SK-N-SH (cell line): ENCODE measurements around the gene TRIM66. TPM values are rescaled to one million over a fixed set of nuclear protein-coding genes. Genes with fewer than 3 reads are reported as not detected.

Source experiments
- CTCF ChIA-PET: fragments of 300-600, 350-600 bp; formaldehyde crosslinking; extraction: SDS; loops from one replicate; lab custom pipeline; 2021; lab: Yijun Ruan, JAX
- POLR2A ChIA-PET: fragments of 350-600 bp; sonication (Branson Sonifier 250); formaldehyde crosslinking; extraction: SDS; loops from one replicate; lab custom pipeline; 2020; ENCODE audit warnings: antibody characterized with exemption, inconsistent platforms; lab: Yijun Ruan, JAX
- DNase-seq: peaks from one replicate; pipeline ENCODE4 v3.0.0; 2012
- H2AFZ ChIP-seq: fragments of 200-600 bp; sonication (generic); 2 replicates; pipeline ENCODE4 v1.8.1; 2016; ENCODE audit warnings: antibody characterized with exemption, mild to moderate bottlenecking, low read depth
- H3F3A ChIP-seq: fragments of 200-600 bp; sonication (generic); replicated peaks from 2 replicates; pipeline ENCODE3; 2016; ENCODE audit warnings: antibody characterized with exemption, mild to moderate bottlenecking; ENCODE audit not compliant: insufficient read depth
- H3K27ac ChIP-seq, 2 experiments: fragments of 200-500 bp in 1 of 2; fragments of 200-600 bp in 1 of 2; sonication (Bioruptor generic) in 1 of 2; sonication (generic), shearing (Covaris generic) in 1 of 2; 2 replicates each; pipeline versions ENCODE4 v1.5.1 to v1.6.1; 2014 to 2016; ENCODE audit warnings: low read depth in 2 of 2, inconsistent platforms in 1 of 2, low read length in 1 of 2, mild to moderate bottlenecking in 1 of 2, mixed read lengths in 1 of 2
- H3K27me3 ChIP-seq: fragments of 200-600 bp; sonication (generic), shearing (Covaris generic); 2 replicates; pipeline ENCODE4 v1.6.1; 2016; ENCODE audit warnings: mixed run types; ENCODE audit not compliant: insufficient read depth
- H3K36me3 ChIP-seq, 2 experiments: fragments of 200-500 bp in 1 of 2; fragments of 200-600 bp in 1 of 2; sonication (Bioruptor generic) in 1 of 2; sonication (generic) in 1 of 2; replicated peaks in 1 of 2; 2 replicates each; pipeline versions ENCODE3 to v1.5.1; 2014 to 2016; ENCODE audit warnings: low read length in 1 of 2, mild to moderate bottlenecking in 1 of 2; ENCODE audit not compliant: insufficient read depth in 2 of 2, control insufficient read depth in 1 of 2
- H3K4me1 ChIP-seq, 2 experiments: fragments of 200-500 bp in 1 of 2; fragments of 200-600 bp in 1 of 2; sonication (Bioruptor generic) in 1 of 2; sonication (generic), shearing (Covaris generic) in 1 of 2; 2 replicates each; pipeline versions ENCODE4 v1.5.1 to v1.6.1; 2014 to 2016; ENCODE audit warnings: low read depth in 1 of 2, low read length in 1 of 2, mixed run types in 1 of 2; ENCODE audit not compliant: insufficient read depth in 2 of 2, control insufficient read depth in 1 of 2
- H3K4me2 ChIP-seq: fragments of 200-600 bp; sonication (generic), shearing (Covaris generic); 2 replicates; pipeline ENCODE4 v1.6.1; 2017; ENCODE audit warnings: mixed run types
- H3K4me3 ChIP-seq, 2 experiments: fragments of 200-500 bp in 1 of 2; fragments of 200-600 bp in 1 of 2; sonication (Bioruptor generic) in 1 of 2; sonication (generic), shearing (Covaris generic) in 1 of 2; 2 replicates each; pipeline versions ENCODE4 v1.5.1 to v1.8.1; 2014 to 2016; ENCODE audit warnings: low read depth in 2 of 2, inconsistent platforms in 1 of 2, low read length in 1 of 2, mild to moderate bottlenecking in 1 of 2, mixed read lengths in 1 of 2, moderate library complexity in 1 of 2
- H3K79me2 ChIP-seq: fragments of 200-600 bp; sonication (generic); 2 replicates; pipeline ENCODE4 v1.8.1; 2017; ENCODE audit warnings: mild to moderate bottlenecking; ENCODE audit not compliant: insufficient read depth
- H3K9ac ChIP-seq: fragments of 200-600 bp; sonication (generic); 2 replicates; pipeline ENCODE4 v1.6.1; 2017; ENCODE audit warnings: mixed run types
- H3K9me2 ChIP-seq: fragments of 200-600 bp; sonication (generic); 2 replicates; pipeline ENCODE4 v1.6.1; 2017; ENCODE audit warnings: mixed run types
- H3K9me3 ChIP-seq: fragments of 200-600 bp; sonication (generic); 2 replicates; pipeline ENCODE4 v1.6.1; 2017; ENCODE audit warnings: mixed run types, mild to moderate bottlenecking, moderate library complexity
- H4K20me1 ChIP-seq: fragments of 200-600 bp; sonication (generic); 2 replicates; pipeline ENCODE4 v1.6.1; 2017; ENCODE audit warnings: mild to moderate bottlenecking, mixed run types; ENCODE audit not compliant: insufficient read depth
- ELF1 ChIP-seq: IDR thresholded peaks from 2 replicates; pipeline ENCODE4 v1.4.0; 2012
- FOXM1 ChIP-seq: IDR thresholded peaks from 2 replicates; pipeline ENCODE4 v1.4.0; 2012; ENCODE audit warnings: low read depth, mild to moderate bottlenecking
- GABPA ChIP-seq: IDR thresholded peaks from 2 replicates; pipeline ENCODE4 v1.4.0; 2012; ENCODE audit warnings: low read depth, mild to moderate bottlenecking
- MXI1 ChIP-seq: IDR thresholded peaks from 2 replicates; pipeline ENCODE4 v1.6.1; 2012; ENCODE audit warnings: mild to moderate bottlenecking, low read depth, low read length, improper control_type of control experiment
- NFIC ChIP-seq: IDR thresholded peaks from 2 replicates; pipeline ENCODE4 v1.4.0; 2012; ENCODE audit warnings: borderline replicate concordance
- NRF1 ChIP-seq: IDR thresholded peaks from 2 replicates; pipeline ENCODE4 v1.6.1; 2012; ENCODE audit warnings: low read depth, mild to moderate bottlenecking, low read length
- POLR2AphosphoS5 ChIP-seq: IDR thresholded peaks from 2 replicates; pipeline ENCODE4 v1.6.1; 2012; ENCODE audit warnings: low read depth, low read length
- RAD21 ChIP-seq: IDR thresholded peaks from 2 replicates; pipeline ENCODE4 v1.6.1; 2012; ENCODE audit warnings: mild to moderate bottlenecking, low read length
- RCOR1 ChIP-seq: fragments of 150-350 bp; IDR thresholded peaks from 2 replicates; pipeline ENCODE4 v1.6.1; 2017; ENCODE audit warnings: antibody characterized with exemption, low read length
- RFX5 ChIP-seq: IDR thresholded peaks from 2 replicates; pipeline ENCODE4 v1.6.1; 2012; ENCODE audit warnings: mild to moderate bottlenecking, improper control_type of control experiment, low read length
- RXRA ChIP-seq: IDR thresholded peaks from 2 replicates; pipeline ENCODE4 v1.4.0; 2012; ENCODE audit warnings: low read depth, mild to moderate bottlenecking, borderline replicate concordance
- SMC3 ChIP-seq: IDR thresholded peaks from 2 replicates; pipeline ENCODE4 v1.6.1; 2012; ENCODE audit warnings: low read depth, low read length, improper control_type of control experiment
- TCF12 ChIP-seq: IDR thresholded peaks from 2 replicates; pipeline ENCODE4 v1.4.0; 2012
- YY1 ChIP-seq: IDR thresholded peaks from 2 replicates; pipeline ENCODE4 v1.4.0; 2012; ENCODE audit warnings: low read depth, mild to moderate bottlenecking
- WGBS: methylation state at CpG from one replicate; pipeline ENCODE4 v1.1.6; 2017; ENCODE audit warnings: low lambda C conversion rate; 5-methylcytosine and 5-hydroxymethylcytosine counted together
- polyA plus RNA-seq, 3 experiments: library from polyadenylated mRNA; depleted of rRNA; stranded (reverse); fragments of >200 nt; gene quantifications; 2 replicates each; pipeline ENCODE4 v1.2.3, GENCODE V29; 2012
- TF ChIP-seq, protein P1 (sequence below): IDR thresholded peaks from 2 replicates; pipeline ENCODE4 v1.4.0; 2012; ENCODE audit warnings: low read depth, borderline replicate concordance
- TF ChIP-seq, protein P2 (sequence below): fragments of 150-350 bp; IDR thresholded peaks from 2 replicates; pipeline ENCODE4 v1.6.1; 2016; ENCODE audit warnings: mild to moderate bottlenecking, low read depth, low read length
- TF ChIP-seq, protein P3 (sequence below): fragments of 150-350 bp; IDR thresholded peaks from 2 replicates; pipeline ENCODE4 v1.6.1; 2017; ENCODE audit warnings: antibody characterized with exemption, low read length, low read depth, borderline replicate concordance
- TF ChIP-seq, protein P4 (sequence below): IDR thresholded peaks from 2 replicates; pipeline ENCODE4 v1.4.0; 2012; ENCODE audit warnings: low read depth

TRIM66 gene
- polyA plus RNA-seq, 1 of the 3 experiments (the other 2 are of a cell fraction), result 6.4 TPM

DNA sequence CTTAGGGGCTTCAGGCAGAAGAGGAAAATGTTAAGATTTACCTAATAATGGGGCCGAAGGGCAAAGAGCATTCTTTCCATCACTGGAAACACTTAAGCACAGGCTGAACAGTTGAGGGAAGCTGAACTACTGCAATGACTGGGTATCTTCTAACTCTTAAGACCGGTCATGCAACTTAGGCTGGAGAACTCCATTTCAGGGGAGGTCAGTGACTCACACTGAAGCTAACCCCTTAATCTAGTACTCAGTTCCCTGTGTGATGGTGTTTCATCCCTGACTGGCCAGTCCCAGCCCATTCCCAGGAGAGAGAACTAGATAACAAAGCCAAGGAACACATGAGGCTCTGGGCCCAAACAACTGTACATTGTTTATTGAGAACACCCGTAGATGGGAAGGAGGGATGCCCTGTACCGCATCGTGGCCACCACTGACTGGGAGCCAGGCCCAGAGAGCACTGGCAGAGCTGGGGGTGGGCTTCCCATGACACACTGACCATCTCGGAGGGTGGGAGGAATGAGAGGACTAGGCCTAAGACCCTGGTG lies 10.6 kb upstream of the TRIM66 start:
- H3K36me3 ChIP-seq, result peaks cover 45 to 54% of the 10 kb centered on the region in 2 experiments
- H3F3A ChIP-seq, result peaks cover 15% of the 10 kb centered on the region
- WGBS, result 96% methylated on average over 5 of the region's 6 CpGs
- no peak for DNase-seq
- H3K4me2 ChIP-seq, result no peak overlapping the region
- H3K9me3 ChIP-seq, result no peaks in the 10 kb centered on the region
- H4K20me1 ChIP-seq, result no peaks in the 10 kb centered on the region
- H3K79me2 ChIP-seq, result peaks cover 39% of the 10 kb centered on the region; the same call in 1 of the 2 replicates
- peaks cover 6 to 10% of the 10 kb centered on the region in 2 experiments; a peak in 2 of 4 replicates for H3K4me1 ChIP-seq
- CTCF ChIA-PET, result interaction anchor here (0.9 kb wide), 1 partner anchor 205 kb away, joined by 3 read pairs; no protein-coding TSS in a partner anchor
- no peaks in the 10 kb centered on the region for H3K9me2 ChIP-seq
- H3K27ac ChIP-seq, result no peak overlapping the region
- no peaks in the 10 kb centered on the region for H3K27me3 ChIP-seq
- no peak overlapping the region for H3K9ac ChIP-seq
- TF ChIP-seq FOXM1 (no peak), RCOR1 (no peak), GABPA (no peak), NFIC (no peak), MXI1 (no peak), YY1 (no peak), RAD21 (no peak), RFX5 (no peak), TCF12 (no peak), SMC3 (no peak), RXRA (no peak), NRF1 (no peak), POLR2AphosphoS5 (no peak), ELF1 (no peak)
- TF ChIP-seq, protein P1, sequence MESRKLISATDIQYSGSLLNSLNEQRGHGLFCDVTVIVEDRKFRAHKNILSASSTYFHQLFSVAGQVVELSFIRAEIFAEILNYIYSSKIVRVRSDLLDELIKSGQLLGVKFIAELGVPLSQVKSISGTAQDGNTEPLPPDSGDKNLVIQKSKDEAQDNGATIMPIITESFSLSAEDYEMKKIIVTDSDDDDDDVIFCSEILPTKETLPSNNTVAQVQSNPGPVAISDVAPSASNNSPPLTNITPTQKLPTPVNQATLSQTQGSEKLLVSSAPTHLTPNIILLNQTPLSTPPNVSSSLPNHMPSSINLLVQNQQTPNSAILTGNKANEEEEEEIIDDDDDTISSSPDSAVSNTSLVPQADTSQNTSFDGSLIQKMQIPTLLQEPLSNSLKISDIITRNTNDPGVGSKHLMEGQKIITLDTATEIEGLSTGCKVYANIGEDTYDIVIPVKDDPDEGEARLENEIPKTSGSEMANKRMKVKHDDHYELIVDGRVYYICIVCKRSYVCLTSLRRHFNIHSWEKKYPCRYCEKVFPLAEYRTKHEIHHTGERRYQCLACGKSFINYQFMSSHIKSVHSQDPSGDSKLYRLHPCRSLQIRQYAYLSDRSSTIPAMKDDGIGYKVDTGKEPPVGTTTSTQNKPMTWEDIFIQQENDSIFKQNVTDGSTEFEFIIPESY, result no peak
- TF ChIP-seq, protein P2, sequence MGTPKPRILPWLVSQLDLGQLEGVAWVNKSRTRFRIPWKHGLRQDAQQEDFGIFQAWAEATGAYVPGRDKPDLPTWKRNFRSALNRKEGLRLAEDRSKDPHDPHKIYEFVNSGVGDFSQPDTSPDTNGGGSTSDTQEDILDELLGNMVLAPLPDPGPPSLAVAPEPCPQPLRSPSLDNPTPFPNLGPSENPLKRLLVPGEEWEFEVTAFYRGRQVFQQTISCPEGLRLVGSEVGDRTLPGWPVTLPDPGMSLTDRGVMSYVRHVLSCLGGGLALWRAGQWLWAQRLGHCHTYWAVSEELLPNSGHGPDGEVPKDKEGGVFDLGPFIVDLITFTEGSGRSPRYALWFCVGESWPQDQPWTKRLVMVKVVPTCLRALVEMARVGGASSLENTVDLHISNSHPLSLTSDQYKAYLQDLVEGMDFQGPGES, result no peak
- TF ChIP-seq, protein P3, sequence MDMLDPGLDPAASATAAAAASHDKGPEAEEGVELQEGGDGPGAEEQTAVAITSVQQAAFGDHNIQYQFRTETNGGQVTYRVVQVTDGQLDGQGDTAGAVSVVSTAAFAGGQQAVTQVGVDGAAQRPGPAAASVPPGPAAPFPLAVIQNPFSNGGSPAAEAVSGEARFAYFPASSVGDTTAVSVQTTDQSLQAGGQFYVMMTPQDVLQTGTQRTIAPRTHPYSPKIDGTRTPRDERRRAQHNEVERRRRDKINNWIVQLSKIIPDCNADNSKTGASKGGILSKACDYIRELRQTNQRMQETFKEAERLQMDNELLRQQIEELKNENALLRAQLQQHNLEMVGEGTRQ, result no peak
- TF ChIP-seq, protein P4, sequence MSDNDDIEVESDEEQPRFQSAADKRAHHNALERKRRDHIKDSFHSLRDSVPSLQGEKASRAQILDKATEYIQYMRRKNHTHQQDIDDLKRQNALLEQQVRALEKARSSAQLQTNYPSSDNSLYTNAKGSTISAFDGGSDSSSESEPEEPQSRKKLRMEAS, result no peak
- TF ChIP-seq, all 33 proteins: peak for 0
- POLR2A ChIA-PET, result no interaction called here
- Histone ChIP-seq H3K4me3 (no peak overlapping the region), H2AFZ (no peak overlapping the region)
